CD4-positive, alpha-beta T cell (primary cell): Measurements from ENCODE around the gene CCDC175. TPM values are rescaled to one million over a fixed set of nuclear protein-coding genes. Genes with fewer than 3 reads are reported as not detected.
A peak's percentile ranks its signal among the peaks of the same experiment; 100 is the strongest.

Source experiments
- ATAC-seq: fragments of 200-7000 bp; cut with Tn5 transposase; one replicate; pipeline ENCODE4 v1.10.0; 2022; ENCODE audit warnings: mild to moderate bottlenecking; ENCODE audit not compliant: poor library complexity
- CTCF ChIA-PET: fragments of 350-600 bp; sonication (Branson Sonifier 250); formaldehyde crosslinking; loops from one replicate; lab custom pipeline; 2021; ENCODE audit warnings: antibody characterized with exemption, inconsistent platforms; lab: Charles Lee
- POLR2A ChIA-PET: fragments of 350-600 bp; sonication (Branson Sonifier 250); formaldehyde crosslinking; loops from one replicate; lab custom pipeline; 2021; ENCODE audit warnings: antibody characterized with exemption, inconsistent platforms; lab: Charles Lee
- DNase-seq, 14 experiments: peaks; one replicate each; pipeline ENCODE4 v3.0.0-alpha.2; 2013 to 2020; ENCODE audit warnings: mixed read lengths in 2 of 14
- H3K27ac ChIP-seq, 2 donors: one replicate each; pipeline versions ENCODE4 v1.5.1 to v1.7.0; 2013; ENCODE audit warnings: low read length in 2 of 2, low read depth in 1 of 2, mild to moderate bottlenecking in 1 of 2
- H3K27me3 ChIP-seq, 2 experiments: 1 replicate in 1 of 2; 2 replicates in 1 of 2; pipeline versions ENCODE4 v1.6.1 to v1.7.0; 2013; ENCODE audit warnings: low read length in 2 of 2, control low read depth in 1 of 2, mild to moderate bottlenecking in 1 of 2, moderate library complexity in 1 of 2; ENCODE audit not compliant: insufficient read depth in 2 of 2, control insufficient read depth in 1 of 2
- H3K36me3 ChIP-seq: one replicate; pipeline ENCODE4 v1.6.1; 2013; ENCODE audit warnings: low read length, control low read depth; ENCODE audit not compliant: insufficient read depth
- H3K4me1 ChIP-seq: one replicate; pipeline ENCODE4 v1.6.1; 2013; ENCODE audit warnings: low read length, control low read depth; ENCODE audit not compliant: insufficient read depth
- H3K4me3 ChIP-seq: one replicate; pipeline ENCODE4 v1.5.1; 2013; ENCODE audit warnings: mild to moderate bottlenecking, low read length, moderate library complexity
- H3K9me3 ChIP-seq, 2 experiments: 1 replicate in 1 of 2; 2 replicates in 1 of 2; pipeline versions ENCODE4 v1.6.1 to v1.7.0; 2013; ENCODE audit warnings: low read length in 2 of 2, mild to moderate bottlenecking in 2 of 2, control low read depth in 1 of 2, moderate library complexity in 1 of 2; ENCODE audit not compliant: control insufficient read depth in 1 of 2, insufficient read depth in 1 of 2
- H3K27ac Mint-ChIP-seq: one replicate; pipeline ENCODE4 v1.8.0; 2020; ENCODE audit warnings: mixed read lengths
- H3K27me3 Mint-ChIP-seq: one replicate; pipeline ENCODE4 v1.8.0; 2021; ENCODE audit warnings: mixed read lengths
- H3K36me3 Mint-ChIP-seq: one replicate; pipeline ENCODE4 v1.8.0; 2021; ENCODE audit warnings: low read depth, mixed read lengths
- H3K4me1 Mint-ChIP-seq: one replicate; pipeline ENCODE4 v1.8.0; 2021; ENCODE audit warnings: low read depth, mixed read lengths
- H3K4me3 Mint-ChIP-seq: one replicate; pipeline ENCODE4 v1.8.0; 2020; ENCODE audit warnings: mild to moderate bottlenecking, mixed read lengths
- H3K9me3 Mint-ChIP-seq: one replicate; pipeline ENCODE4 v1.8.0; 2020; ENCODE audit warnings: mixed read lengths
- intact Hi-C, 2 experiments: fragments of 100-400 bp; cut with DNase I in 1 of 2; cut with micrococcal nuclease in 1 of 2; formaldehyde crosslinking; loops; one replicate each; pipeline versions ENCODE4 v1.15.1 to v1.9.0; 2023 to 2025; cut with DNase I, micrococcal nuclease
- total RNA-seq, 174 experiments: library from RNA in 2 of 174; stranded (reverse) in 2 of 174; gene quantifications; one replicate each; pipeline ENCODE4 v1.2.3 and lab custom pipeline; 2021 to 2026
- TF ChIP-seq, protein P1 (sequence below): fragments of 200-600 bp; IDR thresholded peaks from one replicate; pipeline ENCODE4 v1.8.0; 2022; ENCODE audit warnings: antibody characterized with exemption, mild to moderate bottlenecking

The CCDC175 gene
- total RNA-seq, 2 experiments from 2014 or later, result not detected

DNA sequence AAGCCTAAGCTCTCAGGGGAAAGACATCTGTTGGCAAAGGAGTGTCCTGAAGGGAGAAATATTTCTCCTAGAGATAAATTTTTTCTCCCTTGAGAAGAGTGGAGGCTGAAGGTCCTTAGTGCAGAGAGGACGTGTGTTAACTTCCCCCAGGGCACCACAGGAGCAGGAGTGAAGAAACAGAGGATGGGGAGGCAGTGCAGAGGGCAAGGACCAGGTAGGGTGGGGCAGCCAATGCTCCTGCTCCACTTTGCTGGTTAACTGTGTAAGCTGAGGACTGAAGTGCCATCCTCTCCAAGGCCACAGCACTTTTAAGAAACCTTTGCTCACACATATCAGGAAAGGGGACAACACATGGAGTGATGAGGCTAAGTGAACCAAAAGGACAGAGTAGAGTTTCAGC, 96.4 kb downstream of the CCDC175 start:
- H3K27ac ChIP-seq, result no peak overlapping the region
- peak overlapping the region; percentile 14 for H3K4me3 Mint-ChIP-seq
- CTCF ChIA-PET, result no interaction called here
- no peak for ATAC-seq
- H3K4me1 ChIP-seq, result peaks cover 27% of the 10 kb centered on the region
- peak overlapping the region; percentile 8 for H3K27ac Mint-ChIP-seq
- H3K36me3 Mint-ChIP-seq, result peaks cover 41% of the 10 kb centered on the region
- POLR2A ChIA-PET, result interaction anchor here (1.3 kb wide), 1 partner anchor 485 kb away, joined by 4 read pairs; no protein-coding TSS in a partner anchor
- DNase-seq, result no peak
- H3K9me3 ChIP-seq, result no peaks in the 10 kb centered on the region
- intact Hi-C loops, result loop anchor here (2.0 to 10.0 kb wide), 9 partner anchors 13 to 1495 kb away; partner anchors contain the start of genes DAAM1 (in 2 of the 2), PCNX4 (in 2 of the 2), KIAA0586 (in 1 of the 2) and PPM1A (in 1 of the 2)
- H3K27me3 ChIP-seq, result no peaks in the 10 kb centered on the region
- no peak overlapping the region for H3K4me3 ChIP-seq
- H3K4me1 Mint-ChIP-seq, result peaks cover 43% of the 10 kb centered on the region
- peaks cover 8% of the 10 kb centered on the region for H3K36me3 ChIP-seq
- H3K27me3 Mint-ChIP-seq, result no peaks in the 10 kb centered on the region
- no peaks in the 10 kb centered on the region for H3K9me3 Mint-ChIP-seq
- TF ChIP-seq, protein P1, sequence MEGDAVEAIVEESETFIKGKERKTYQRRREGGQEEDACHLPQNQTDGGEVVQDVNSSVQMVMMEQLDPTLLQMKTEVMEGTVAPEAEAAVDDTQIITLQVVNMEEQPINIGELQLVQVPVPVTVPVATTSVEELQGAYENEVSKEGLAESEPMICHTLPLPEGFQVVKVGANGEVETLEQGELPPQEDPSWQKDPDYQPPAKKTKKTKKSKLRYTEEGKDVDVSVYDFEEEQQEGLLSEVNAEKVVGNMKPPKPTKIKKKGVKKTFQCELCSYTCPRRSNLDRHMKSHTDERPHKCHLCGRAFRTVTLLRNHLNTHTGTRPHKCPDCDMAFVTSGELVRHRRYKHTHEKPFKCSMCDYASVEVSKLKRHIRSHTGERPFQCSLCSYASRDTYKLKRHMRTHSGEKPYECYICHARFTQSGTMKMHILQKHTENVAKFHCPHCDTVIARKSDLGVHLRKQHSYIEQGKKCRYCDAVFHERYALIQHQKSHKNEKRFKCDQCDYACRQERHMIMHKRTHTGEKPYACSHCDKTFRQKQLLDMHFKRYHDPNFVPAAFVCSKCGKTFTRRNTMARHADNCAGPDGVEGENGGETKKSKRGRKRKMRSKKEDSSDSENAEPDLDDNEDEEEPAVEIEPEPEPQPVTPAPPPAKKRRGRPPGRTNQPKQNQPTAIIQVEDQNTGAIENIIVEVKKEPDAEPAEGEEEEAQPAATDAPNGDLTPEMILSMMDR, result no peak

DNA sequence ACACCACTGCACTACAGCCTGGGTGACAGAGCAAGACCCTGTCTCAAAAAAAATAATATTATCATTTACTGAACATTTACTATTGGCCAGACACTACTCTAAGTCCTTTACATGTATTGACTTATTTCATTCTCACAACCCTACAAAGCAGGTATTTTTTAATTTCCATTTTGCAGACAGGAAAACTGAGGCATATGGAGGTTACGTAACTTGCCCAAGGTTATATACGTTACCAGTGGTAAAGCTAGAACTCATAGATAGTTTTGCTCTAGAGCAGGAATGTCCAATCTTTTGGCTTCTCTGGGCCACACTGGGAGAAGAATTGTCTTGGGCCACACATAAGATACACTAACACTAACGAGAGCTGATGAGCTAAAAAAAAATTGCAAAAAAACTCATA, 98.1 kb downstream of the CCDC175 start:
- TF ChIP-seq, protein P1, result no peak
- Mint-ChIP-seq H3K36me3 (peaks cover 43% of the 10 kb centered on the region), H3K27ac (no peak overlapping the region), H3K4me3 (no peak overlapping the region), H3K27me3 (no peaks in the 10 kb centered on the region), H3K9me3 (no peaks in the 10 kb centered on the region), H3K4me1 (peaks cover 37% of the 10 kb centered on the region)
- intact Hi-C loops, result no loop called here
- peaks cover 21% of the 10 kb centered on the region for H3K4me1 ChIP-seq
- ChIA-PET CTCF (no interaction called here), POLR2A (no interaction called here)
- no peak overlapping the region for H3K4me3 ChIP-seq
- DNase-seq (no peak), ATAC-seq (no peak)
- no peak overlapping the region for H3K27ac ChIP-seq
- no peaks in the 10 kb centered on the region for H3K27me3 ChIP-seq
- peaks cover 21% of the 10 kb centered on the region for H3K36me3 ChIP-seq
- no peaks in the 10 kb centered on the region for H3K9me3 ChIP-seq

DNA sequence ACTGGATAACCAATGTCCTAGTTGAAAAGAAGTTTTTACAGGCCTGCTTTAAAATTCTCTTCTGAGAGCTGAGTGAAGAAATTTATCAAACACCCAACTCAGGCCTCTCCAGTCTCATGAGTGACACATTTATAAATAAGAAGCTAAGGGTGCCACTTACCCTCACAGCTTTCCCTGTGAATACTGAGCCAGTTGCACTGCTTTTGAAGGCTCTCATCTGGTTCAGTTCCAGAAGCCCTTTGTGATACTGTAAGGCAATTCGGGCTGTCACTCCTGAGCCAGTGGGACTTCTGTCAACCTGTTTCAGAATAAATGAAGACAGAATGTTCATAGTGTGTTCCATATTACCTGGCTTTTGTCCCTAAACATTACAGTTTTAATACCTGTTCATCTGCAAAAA, 100.9 kb downstream of the CCDC175 start:
- TF ChIP-seq, protein P1, result no peak
- peaks cover 26% of the 10 kb centered on the region for H3K36me3 ChIP-seq
- no peak for ATAC-seq
- peaks cover under 1% of the 10 kb centered on the region for H3K4me1 ChIP-seq
- H3K4me3 Mint-ChIP-seq, result no peak overlapping the region
- intact Hi-C loops, result no loop called here
- no peak overlapping the region for H3K27ac Mint-ChIP-seq
- H3K4me1 Mint-ChIP-seq, result peaks cover 9% of the 10 kb centered on the region
- H3K4me3 ChIP-seq, result no peak overlapping the region
- H3K9me3 ChIP-seq, result no peaks in the 10 kb centered on the region
- no peaks in the 10 kb centered on the region for H3K27me3 ChIP-seq
- DNase-seq, result no peak
- H3K27me3 Mint-ChIP-seq, result no peaks in the 10 kb centered on the region
- CTCF ChIA-PET, result no interaction called here
- POLR2A ChIA-PET, result no interaction called here
- H3K36me3 Mint-ChIP-seq, result peaks cover 42% of the 10 kb centered on the region
- no peak overlapping the region for H3K27ac ChIP-seq
- no peaks in the 10 kb centered on the region for H3K9me3 Mint-ChIP-seq
